T follicular helper cell (primary cell): Measurements from ENCODE around the gene PLK2.

Source experiments
- DNase-seq: peaks from one replicate; pipeline ENCODE4 v3.0.0-alpha.2; 2020; ENCODE audit warnings: low read depth

Gene PLK2

GRCh38 chr5:58450811-58451629, 8.9 kb downstream of the PLK2 start:
- no peak for DNase-seq

- DNase-seq: no peak
Measured at GRCh38 chr5:58450018-58450417, 9.9 kb downstream of the PLK2 start.

GRCh38 chr5:58447226-58447625, 12.7 kb downstream of the PLK2 start:
- DNase-seq: no peak

GRCh38 chr5:58446024-58446423, 13.9 kb downstream of the PLK2 start:
- DNase-seq: no peak

GRCh38 chr5:58444805-58445204, 15.1 kb downstream of the PLK2 start:
- DNase-seq: no peak

- no peak for DNase-seq
Measured at GRCh38 chr5:58440901-58441460, 18.9 kb downstream of the PLK2 start.

- no peak for DNase-seq
Measured at GRCh38 chr5:58439094-58439644, 20.7 kb downstream of the PLK2 start.

GRCh38 chr5:58437661-58438060, 22.2 kb downstream of the PLK2 start:
- no peak for DNase-seq

GRCh38 chr5:58431832-58432231, 28.1 kb downstream of the PLK2 start:
- no peak for DNase-seq

GRCh38 chr5:58412932-58413331, 47.0 kb downstream of the PLK2 start:
- no peak for DNase-seq

GRCh38 chr5:58412081-58412480, 47.8 kb downstream of the PLK2 start:
- DNase-seq: no peak

- DNase-seq: no peak
Measured at GRCh38 chr5:58411372-58411771, 48.5 kb downstream of the PLK2 start.

- no peak for DNase-seq
Measured at GRCh38 chr5:58410441-58410840, 49.4 kb downstream of the PLK2 start.

GRCh38 chr5:58407042-58407719, 52.7 kb downstream of the PLK2 start:
- no peak for DNase-seq

- no peak for DNase-seq
Measured at GRCh38 chr5:58406394-58406793, 53.5 kb downstream of the PLK2 start.

- DNase-seq: no peak
Measured at GRCh38 chr5:58405175-58405574, 54.7 kb downstream of the PLK2 start.

- no peak for DNase-seq
Measured at GRCh38 chr5:58404734-58405133, 55.2 kb downstream of the PLK2 start.
